Fibroblast of skin of left biceps (primary cell): Measurements from ENCODE around the gene P2RX6.

Experiments
- DNase-seq, 2 experiments: peaks; one replicate each; pipeline ENCODE4 v3.0.0-alpha.2; 2013; ENCODE audit warnings: low read depth in 2 of 2

Gene P2RX6

DNA sequence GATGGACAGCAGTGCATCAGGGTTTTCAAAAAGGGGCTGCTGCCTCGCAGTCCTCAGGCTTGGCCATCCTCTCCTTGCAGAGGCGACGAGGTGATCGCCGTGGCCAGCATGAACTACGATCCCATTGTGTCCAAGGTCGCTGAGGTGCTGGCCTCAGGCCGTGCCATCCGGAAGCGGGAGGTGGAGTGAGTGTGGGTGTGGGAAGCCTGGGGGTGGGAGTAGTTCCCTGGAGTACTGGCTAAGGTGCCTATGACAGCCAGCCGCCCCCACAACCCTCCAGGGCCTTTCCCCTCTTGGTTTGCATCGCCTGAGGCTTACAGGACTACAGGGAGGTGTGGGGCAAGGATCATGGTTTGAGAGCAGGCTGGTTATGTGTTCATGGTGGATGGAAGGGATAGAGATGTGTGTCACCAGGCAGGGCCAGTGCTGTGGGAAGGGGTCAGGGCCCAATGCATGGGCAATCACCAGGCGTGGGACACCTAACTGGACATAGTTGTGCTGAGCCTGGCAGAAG, 35.0 kb upstream of the P2RX6 start:
- no peak for DNase-seq

DNA sequence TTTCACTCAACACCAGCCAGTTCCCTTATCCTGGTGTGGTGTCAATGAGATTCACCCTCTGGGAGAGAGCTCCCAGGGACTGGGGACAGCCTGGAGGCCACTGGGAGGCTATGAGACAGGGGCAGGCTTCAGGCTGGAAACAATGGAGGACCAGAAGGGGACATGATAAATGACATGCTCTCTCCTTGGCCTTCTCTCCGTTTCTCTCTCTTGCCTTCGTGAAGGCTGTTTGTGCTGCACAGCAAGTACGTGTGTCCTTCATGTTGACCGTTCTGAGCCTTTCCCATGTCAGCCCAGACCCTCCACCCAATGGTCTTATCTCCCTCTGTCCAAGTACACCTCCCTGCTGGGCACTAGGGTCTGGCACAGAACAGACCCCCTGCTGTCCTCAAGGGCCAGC, 34.4 kb upstream of the P2RX6 start:
- no peak for DNase-seq

DNA sequence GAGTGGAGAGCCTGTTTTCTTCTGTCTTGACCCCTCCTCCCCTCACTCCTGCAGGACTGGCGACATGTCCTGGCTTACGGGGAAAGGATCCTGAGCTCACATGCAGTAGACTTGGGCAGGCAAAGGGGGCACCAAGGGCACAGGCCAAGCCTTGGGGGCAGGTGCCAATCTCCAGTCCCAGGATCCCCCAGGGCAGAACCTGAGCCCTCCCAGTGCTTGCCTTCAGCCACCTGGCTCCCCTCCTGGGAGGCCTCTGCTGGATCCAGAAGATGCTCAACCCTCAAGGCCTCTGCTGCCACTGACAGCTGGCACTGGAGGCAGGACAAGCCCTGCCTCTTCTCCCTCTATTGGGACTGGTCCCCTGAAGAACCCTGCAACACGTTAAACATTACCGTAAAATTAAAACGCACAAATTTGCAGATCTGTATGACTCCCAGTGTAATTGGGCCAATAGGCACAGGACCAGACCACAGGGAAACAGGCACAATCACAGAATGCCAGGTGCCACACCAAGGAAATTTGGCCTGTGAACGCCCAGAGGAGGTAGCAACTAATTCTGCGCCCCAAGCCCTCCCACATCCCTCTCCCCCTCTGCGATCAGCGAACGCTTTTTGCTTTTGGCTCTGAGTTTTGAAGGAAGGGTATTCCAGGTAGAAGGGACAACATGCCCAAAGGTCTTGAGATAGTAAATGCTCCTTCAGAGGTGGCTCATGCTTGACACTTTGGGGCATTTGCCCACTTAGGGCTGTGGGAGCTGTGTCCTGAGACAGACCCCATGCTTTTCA, 33.8 kb upstream of the P2RX6 start:
- DNase-seq: no peak

DNA sequence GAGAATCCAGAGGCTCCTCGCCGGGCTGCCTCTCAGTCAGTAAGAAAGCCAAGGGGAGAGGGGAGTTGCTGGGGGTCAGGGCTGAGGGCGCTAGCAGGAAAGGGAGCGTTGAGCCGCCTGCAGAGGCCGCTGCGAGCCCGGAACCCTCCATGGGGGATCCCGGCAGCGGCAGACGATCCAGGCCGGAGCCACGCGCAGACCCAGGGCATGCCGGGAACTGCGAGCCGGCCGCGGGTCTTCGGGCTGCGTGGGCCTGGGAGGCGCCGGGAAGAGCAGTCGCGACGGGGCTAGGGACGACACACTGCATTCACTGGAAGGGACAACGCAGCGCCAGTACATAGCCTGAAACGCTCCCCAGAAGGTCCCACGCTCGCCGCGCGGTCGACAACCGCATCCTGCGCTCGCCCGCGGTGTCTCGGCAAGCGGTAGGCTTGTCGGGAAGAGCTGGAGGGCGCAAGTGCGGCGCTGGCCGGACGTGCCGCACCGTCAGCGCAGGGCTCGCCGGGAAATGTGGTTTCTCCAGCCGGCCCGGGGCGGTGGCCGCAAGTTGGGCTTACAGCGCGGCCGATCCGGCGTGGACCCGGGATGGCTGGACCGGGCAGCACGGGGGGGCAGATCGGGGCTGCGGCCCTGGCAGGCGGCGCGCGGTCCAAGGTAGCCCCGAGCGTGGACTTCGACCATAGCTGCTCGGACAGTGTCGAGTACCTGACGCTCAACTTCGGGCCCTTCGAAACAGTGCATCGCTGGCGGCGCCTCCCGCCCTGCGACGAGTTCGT, 33.0 kb upstream of the P2RX6 start, which contains the start of gene LZTR1:
Gene LZTR1, plus strand, starts transcription at position 511 of the 776 bp plus-strand sequence. Its CDS starts 75 bp downstream, at position 586.
- peak; percentile 28 to 38 for DNase-seq

DNA sequence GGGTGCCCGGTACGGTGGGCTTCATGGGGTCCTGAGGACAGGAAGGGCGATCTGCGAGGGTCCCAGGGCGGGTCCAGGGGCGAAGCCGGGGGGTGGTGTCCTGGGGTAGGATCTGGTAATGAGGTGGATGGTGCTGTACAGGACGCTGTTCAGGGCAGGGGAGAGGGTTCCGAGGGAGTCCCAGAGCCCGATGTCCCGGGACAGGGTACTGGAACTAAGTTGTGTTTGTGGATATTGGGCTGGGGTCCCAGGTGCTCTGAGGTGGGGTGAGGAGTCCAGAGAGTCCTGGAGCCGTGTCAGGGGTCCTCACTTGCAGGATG, 32.4 kb upstream of the P2RX6 start:
- DNase-seq: no peak

DNA sequence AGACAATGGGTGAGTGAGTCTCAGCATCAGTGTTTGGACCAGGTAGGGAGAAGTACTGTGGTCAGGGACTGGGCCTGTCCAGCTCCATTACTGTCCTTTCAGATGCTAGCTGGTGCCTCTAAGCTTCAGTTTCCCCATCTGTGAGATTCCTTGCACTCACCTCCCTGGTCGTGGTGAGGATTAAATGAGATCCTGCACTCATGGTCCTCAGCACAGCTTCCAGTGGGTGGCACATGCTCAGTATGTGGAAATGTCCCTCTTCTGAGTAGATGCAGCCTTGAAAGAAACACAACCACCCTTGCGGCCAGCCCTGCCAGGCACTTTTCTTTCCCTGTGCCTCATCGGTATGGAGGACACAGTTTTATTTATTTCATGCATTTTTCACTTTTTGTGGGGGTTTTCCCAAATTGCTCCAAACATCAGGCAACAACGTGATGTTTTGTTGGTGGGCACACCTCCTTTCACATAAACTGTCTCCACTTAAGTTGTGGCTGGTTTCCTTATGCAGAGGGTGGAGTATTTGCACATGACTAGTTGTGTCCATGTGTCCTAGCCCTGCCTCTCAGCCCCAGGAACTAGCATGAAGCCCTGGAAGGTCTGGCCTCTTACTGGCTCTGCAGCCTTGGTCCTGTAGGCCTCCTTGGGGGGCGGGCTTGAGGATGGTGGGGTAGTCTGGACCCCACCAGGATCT, 31.7 kb upstream of the P2RX6 start:
- DNase-seq: no peak

DNA sequence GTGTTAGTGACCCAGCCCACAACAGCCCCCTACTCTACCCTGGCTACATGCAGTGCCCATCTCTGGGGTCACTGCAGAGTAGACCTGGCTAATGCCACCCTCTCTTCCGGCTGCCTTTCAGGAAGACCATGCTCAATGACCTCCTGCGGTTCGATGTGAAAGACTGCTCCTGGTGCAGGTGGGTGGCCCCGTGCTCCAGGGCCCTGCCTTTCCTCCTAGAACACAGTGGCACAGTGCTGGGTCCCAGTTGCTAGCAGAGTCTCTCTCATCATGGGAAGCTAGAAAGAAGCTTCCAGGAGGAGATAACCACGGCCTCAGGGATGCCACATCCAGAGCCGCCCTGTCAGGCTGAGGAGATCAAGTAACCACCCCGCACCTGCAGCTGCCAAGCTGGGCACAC, 29.2 kb upstream of the P2RX6 start:
- DNase-seq: no peak

DNA sequence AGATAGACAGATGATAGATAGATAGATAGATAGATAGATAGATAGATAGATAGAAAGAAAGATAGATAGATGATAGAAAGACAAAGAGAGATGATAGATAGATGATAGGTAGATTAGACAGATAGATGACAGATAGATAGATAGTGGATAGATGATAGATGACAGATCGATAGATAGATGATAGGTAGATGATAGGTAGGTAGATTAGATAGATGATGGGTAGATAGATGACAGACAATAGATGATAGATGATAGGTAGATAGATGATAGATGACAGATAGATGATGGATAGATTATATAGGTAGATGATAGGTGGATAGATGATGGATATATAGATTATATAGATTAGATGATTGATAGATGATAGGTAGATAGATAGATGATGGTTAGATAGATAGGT, 28.6 kb upstream of the P2RX6 start:
- no peak for DNase-seq

DNA sequence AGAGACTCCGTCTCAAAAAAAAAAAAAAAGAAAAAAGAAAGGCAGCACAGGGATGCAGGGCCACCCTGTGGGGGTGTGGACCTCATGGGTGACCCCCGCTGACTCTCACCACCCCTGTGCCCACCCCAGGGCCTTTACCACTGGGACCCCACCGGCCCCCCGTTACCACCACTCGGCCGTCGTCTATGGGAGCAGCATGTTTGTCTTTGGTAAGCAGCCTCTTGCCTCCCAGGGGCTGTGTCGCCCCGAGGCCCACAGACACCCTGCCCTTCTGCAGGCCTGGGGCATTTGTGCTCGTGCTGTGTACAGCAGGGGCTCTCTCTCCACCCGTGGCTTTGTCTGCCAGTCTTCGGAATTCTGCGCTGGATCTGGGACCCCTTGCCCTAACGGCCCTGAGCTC, 27.6 kb upstream of the P2RX6 start:
- no peak for DNase-seq

DNA sequence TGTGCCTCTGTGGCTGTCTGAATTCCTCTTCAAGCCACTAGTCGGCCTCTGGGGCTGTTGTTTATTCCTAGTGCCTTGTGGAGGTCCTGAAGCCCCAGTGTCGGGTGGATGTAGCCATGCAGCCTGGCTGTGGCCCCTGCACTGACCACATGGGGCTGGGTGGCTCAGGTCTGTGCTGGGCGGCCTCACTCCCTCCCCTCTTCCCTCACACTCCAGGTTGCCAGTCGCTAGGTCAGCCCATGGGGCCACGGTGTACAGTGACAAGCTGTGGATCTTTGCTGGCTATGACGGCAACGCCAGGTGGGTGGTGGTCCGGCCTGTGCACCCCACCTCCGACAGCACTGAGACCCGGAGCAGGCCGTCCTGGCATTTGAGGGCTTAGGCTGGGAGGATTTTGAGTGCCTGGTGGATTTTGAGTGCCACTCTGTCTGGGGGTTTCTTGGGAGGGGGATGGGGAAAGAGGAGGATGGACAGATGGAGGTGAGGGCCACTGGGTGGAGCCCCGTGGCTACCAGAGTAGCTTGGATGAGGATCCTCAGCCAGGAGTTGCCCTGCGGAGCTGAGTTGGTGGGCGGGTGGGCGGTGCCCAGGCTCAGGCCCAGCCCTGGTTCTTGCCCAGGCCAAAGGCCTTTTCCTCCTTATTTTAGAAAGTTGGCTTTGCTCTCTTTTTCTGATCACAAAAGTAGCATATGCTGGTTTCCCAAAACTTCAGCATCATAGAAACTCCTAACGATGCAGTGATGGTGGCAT, 26.2 kb upstream of the P2RX6 start:
- no peak for DNase-seq

DNA sequence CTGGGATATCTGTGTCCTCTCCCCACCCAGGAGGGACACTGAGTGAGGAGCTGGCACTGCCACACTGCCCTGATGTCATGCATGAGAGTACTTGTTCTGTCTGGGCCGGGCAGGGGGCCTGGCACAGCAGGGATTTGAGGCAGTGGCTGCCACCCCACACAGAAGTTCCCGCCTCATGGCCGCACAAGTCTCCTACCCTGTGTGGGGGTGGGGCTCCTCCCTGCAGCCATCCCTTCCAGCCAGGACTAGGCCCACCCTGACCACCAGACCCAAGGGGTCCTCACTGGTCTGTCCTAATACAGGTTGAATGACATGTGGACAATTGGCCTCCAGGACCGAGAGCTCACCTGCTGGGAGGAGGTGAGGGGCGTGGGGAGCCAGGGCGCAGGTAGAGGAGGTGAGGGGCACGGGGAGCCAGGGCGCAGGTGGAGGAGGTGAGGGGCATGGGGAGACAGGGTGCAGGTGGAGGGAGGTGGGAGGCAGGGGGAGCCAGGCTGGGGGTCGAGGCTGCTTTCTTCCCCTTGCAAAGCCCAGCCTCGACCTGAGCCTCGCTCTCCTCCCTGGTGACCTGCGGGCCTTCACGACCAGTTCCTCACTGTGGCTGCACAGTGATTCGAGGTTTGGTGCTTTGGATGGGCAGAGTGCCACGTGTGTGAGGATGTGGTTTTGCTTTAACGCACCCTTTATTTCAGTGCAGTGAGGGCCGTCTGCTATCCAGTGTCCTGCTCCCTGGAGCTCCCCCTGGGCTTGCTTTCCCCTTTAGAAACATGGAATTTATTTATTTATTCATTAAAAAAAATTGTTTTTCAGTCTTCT, 25.4 kb upstream of the P2RX6 start:
- DNase-seq: no peak

DNA sequence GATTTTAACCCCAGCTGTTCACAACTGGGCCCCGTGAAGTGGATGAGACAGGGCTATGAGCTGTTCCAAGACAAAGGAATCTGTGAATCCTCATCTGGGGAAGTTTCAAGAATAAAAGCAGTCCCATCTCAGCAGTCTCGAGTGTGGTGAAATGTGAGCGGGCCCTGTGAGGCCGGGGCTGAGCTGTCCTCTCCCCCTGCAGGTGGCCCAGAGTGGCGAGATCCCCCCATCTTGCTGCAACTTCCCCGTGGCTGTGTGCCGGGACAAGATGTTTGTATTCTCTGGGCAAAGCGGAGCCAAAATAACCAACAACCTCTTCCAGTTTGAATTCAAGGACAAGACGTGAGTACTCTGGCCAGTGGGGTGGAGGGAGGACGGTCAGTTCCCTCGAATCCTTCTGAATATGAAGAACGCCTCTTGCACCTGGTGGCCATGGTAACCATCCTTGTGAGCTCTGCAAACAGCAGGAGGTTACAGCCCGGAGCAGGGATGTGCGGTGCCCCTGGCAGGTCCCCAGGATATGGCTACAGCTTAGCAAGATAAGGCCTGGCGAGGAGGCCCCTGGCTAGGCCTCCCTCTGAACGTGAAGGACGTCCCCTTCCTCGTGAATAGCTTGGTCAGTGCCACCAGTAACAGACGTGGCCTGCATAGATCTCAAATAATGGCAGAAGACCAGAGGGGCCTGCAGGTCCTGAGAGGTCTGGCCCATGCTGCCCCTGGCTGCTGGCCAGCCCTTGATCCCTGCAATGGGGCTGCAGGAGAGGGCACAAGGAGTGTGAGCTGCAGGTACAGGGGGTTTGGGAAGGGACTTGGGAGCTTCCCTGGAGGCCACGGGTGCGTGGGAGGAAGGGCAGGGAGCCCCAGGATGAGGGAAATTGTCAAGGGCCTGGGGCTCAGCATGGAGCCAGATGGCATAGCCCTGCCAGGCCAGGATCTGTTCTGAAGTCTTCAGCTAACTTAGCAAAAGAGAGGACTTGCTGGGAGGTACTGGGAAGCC, 24.5 kb upstream of the P2RX6 start:
- DNase-seq: no peak

DNA sequence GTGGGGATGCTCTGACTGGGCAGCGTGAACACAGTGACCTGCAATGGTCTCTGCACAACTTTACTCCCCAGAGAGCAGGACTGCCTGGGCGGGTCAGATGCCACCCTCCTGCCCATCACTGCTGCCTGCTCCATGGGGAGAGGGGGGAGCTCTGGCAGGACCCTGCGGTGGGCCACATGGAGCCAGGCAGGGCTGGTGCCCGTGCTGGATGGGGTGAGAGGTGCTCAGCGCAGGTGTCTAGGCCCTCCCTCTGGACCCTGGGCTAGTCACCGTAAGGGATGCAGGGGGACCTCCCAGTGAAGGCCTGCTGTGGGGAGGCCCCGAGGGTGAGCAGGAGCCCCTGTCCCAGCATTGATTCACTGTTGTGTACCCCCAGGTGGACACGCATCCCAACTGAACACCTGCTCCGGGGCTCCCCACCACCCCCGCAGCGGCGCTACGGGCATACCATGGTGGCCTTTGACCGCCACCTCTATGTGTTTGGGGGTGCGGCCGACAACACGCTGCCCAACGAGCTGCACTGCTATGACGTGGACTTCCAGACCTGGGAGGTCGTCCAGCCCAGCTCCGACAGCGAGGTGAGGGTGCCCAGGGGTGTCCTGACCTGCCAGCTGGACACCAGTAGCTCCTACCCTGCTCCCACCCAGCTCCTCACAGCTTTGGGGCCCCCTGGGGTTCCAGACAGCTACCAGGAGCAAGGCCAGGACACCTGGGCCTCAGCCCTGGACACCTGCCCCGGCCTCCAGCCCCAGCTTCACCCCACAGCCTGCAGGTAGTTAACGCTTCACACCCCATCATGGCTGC, 23.5 kb upstream of the P2RX6 start:
- DNase-seq: no peak

DNA sequence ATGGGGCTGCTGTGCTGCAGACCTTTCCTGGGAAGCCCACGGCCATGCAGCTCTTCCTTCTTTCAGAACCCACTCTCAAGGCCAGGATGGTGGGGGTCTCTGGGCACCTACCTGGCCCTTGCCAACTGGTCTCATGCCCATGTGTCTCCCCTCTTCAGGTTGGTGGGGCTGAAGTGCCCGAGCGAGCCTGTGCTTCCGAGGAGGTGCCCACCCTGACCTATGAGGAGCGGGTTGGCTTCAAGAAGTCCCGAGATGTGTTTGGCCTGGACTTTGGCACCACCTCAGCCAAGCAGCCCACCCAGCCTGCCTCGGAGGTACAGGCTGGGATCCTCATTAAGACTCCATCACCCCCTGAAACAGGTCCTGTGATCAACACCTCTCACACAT, 22.9 kb upstream of the P2RX6 start:
- DNase-seq: no peak

DNA sequence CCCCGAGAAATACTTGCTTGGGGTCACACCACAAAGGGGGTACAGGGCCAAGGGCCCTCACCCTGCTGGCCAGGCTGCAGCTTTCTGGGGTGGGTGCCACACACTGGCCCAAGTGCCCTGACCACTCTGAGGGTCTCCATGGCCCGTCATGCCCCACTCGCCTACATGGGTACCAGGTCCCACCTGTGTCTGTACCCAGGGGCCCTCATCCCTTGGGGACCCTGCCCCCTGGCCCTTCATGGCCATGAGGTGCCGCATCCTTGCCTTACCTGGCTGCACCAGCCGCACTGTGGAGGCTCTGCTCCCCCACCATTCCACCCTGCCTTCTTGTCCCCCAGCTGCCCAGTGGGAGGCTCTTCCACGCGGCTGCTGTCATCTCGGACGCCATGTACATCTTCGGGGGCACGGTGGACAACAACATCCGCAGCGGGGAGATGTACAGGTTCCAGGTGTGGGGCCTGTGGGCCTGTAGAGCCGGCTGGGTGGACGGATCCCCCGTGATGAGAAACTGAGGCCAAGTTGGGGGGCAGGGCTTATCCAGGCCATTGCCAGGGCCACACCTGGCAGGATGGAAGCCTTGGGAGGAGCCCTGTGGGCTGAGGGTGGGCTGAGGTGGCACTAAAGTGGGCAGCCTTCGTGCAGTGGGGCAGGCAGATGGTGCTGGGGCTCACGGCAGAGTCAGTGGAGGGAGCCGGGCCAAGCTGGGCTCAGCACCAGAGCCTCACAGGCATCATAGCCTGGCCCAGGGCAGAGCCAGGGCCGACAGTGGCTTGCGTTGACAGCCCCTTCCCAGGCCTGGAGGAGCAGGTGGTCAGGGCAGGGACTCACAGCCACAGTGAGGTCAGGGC, 22.3 kb upstream of the P2RX6 start:
- DNase-seq: no peak

DNA sequence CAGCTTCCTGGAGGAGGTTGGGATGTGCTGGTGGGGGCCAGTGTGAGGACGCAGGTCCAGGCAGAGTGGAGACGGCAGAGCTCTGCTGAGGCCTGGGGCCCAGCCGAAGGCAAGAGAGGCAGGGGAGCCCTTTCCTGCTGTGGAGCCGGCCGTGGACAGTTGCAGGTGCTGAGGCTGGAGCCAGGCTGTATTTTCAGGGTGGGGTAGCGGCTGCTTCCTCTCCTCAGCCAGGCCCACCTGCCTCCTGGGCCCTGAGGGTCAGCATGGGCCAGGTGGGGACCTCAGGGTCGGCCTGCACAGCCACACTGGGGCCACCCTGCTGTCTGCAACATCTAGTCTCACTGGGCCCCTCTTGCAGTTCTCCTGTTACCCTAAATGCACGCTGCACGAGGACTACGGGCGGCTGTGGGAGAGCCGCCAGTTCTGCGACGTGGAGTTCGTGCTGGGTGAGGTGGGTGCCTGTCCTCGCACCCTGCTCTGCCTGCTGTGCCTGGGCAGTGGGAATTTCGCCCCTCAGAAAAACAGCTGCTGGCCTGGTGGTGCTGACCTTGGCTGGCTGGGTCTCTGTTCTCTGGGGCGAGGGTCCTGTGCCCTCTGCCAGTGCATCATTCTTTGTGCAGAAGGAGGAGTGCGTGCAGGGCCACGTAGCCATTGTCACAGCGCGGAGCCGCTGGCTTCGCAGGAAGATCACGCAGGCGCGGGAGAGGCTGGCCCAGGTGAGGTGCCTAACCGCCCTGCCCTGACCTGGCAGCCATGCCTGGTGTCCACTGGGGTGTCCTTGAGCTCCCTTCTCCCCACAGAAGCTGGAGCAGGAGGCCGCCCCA, 21.4 kb upstream of the P2RX6 start:
- no peak for DNase-seq
